AG10803 (cell line): ENCODE results near the gene WDR59.

Experiments
- DNase-seq: peaks from one replicate; pipeline ENCODE4 v3.0.0; 2010; ENCODE audit warnings: low read depth
- H3K4me3 ChIP-seq: 2 replicates; pipeline ENCODE4 v1.5.1; 2011; ENCODE audit warnings: mild to moderate bottlenecking, low read length, control low read depth
- TF ChIP-seq, protein P1 (sequence below): conservative IDR thresholded peaks from 2 replicates; pipeline ENCODE4 v1.5.1; 2011; ENCODE audit warnings: mild to moderate bottlenecking, low read length, control low read depth, inconsistent platforms

The WDR59 gene

DNA sequence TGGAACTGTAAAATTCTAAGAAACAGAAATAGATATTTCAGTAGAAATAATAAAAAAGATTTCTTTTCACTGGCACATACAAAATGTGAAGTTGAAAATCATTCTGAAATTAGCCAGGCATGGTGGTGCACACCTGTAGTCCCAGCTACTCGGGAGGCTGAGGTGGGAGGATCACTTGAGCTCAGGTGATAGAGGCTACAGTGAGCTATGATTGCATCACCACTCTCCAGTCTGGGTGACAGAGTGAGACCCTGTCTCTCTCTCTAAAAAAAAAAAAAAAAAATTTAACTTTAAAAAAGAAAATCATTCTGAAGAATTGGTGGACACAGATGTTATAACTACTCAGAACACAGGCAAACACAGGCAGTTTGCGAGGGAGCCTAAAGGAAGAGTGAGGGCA is 112.6 kb downstream of the WDR59 start:
- no peak for DNase-seq
- TF ChIP-seq, protein P1, sequence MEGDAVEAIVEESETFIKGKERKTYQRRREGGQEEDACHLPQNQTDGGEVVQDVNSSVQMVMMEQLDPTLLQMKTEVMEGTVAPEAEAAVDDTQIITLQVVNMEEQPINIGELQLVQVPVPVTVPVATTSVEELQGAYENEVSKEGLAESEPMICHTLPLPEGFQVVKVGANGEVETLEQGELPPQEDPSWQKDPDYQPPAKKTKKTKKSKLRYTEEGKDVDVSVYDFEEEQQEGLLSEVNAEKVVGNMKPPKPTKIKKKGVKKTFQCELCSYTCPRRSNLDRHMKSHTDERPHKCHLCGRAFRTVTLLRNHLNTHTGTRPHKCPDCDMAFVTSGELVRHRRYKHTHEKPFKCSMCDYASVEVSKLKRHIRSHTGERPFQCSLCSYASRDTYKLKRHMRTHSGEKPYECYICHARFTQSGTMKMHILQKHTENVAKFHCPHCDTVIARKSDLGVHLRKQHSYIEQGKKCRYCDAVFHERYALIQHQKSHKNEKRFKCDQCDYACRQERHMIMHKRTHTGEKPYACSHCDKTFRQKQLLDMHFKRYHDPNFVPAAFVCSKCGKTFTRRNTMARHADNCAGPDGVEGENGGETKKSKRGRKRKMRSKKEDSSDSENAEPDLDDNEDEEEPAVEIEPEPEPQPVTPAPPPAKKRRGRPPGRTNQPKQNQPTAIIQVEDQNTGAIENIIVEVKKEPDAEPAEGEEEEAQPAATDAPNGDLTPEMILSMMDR = no peak
- H3K4me3 ChIP-seq = no peak overlapping the region

DNA sequence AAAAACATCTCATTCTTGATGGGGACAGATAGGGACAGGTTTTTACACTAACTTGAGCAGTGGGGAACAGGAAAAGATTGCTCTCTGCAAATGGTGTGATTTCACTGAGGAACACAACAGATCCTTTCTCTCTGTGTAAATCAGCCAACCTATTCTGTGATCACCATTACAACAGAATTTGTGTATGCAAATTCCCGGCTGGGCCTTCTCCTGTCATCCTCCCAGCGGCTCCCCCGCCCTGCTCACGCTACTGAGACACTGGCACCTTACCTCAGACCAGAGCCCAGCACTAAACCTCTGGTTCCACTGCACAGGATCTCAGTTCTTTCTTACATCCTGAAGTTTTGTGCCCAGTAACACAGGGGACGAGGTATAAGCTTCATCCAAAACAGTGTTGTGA is 113.3 kb downstream of the WDR59 start:
- TF ChIP-seq, protein P1 = no peak
- DNase-seq = no peak
- no peak overlapping the region for H3K4me3 ChIP-seq

DNA sequence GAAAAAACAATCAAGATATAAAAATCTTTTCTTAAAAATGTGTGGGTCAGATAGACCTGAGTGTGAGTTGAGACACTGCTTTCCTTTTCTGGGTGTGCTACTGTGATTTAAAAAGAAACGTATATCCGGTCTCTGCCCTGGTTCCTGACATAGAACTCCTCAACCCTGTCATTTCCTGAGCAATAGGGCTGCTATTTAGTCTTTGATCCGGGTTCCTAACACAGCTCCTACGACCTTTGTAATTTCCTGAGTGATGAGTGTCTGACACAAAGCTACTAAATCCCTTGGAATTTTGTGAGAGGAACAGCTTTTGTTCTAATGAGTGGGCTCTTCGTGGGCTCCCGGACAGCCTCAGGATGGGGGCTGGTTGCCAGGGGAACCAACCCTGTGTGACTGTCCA is 116.4 kb downstream of the WDR59 start:
- H3K4me3 ChIP-seq = no peak overlapping the region
- DNase-seq = peak; percentile 29
- TF ChIP-seq, protein P1 = no peak

DNA sequence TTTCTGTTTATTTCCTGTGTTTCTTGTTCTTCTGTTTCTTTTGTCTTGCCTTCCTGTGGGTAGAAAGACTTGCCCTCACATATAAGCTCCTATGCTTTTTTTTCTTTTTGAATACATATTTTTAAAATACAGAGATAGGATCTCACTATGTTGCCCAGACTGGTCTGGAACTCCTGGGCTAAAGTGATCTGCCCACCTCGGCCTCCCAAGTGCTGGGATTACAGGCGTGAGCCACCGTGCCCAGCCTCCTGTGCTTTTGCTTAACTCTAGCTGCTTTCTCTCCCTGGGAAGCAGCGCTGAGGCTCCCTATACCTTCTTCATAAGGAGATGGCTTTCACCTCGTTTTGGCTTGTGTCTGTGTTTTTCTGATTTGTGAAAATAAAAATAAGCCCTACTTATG is 116.9 kb downstream of the WDR59 start:
- no peak overlapping the region for H3K4me3 ChIP-seq
- no peak for DNase-seq
- TF ChIP-seq, protein P1 = no peak

DNA sequence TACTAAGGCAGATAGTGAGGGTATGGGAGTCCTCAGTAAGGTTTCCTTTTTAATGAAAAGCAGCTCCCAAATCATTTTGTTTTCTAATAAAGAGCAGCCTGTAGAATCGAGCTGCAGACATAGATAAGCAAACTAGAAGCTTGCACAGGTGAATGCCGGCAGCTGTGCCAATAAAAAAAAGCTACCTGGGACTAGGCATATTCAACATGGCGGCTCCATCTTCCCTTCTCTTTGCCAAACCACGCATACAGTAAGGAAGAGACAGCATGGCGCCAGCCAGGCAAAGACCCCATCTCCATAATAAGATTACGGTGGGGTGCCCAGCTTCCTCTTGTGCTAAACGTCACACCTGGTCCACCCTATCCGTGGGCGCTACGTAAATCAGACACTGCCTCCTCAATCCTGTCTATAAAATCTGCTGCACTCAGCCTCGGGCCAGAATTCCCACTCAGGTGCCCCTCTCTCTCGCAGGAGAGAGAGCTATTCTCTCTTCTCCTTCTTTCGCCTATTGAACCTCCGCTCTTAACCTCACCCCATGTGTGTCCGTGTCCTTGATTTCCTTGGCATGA is 117.6 kb downstream of the WDR59 start:
- no peak overlapping the region for H3K4me3 ChIP-seq
- TF ChIP-seq, protein P1 = no peak
- no peak for DNase-seq

DNA sequence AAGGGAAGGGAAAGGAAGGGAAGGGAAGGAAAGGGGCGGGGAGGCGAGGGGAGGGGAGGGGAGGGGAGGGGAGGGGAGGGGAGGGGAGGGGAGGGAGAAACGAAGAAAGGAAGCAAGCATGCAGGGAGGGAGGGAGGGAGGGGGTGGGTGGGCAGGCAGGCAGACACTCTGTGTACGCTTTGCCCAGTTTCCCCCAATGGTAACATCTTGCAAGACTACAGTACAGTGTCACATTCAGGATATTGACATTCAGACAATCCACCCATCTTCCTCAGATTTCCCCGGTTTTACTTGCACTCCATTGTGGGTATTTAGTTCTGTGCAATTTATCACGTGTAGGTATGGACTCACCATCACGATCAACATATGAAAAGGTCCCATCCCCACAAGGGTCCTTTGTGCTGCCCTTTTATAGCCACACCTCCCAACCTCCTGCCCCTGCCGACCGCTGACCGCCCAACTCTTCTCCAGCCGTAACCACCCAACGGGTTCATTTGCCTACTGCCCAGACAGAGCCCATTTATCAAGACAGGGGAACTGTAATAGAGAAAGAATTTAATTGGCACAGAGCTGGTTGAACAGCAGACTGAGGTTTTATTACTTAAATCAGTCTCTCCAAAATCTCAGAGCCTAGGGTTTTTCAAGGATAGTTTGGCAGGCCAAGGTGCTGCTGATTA is 118.9 kb downstream of the WDR59 start:
- peak; percentile 37 for DNase-seq
- TF ChIP-seq, protein P1 = no peak

DNA sequence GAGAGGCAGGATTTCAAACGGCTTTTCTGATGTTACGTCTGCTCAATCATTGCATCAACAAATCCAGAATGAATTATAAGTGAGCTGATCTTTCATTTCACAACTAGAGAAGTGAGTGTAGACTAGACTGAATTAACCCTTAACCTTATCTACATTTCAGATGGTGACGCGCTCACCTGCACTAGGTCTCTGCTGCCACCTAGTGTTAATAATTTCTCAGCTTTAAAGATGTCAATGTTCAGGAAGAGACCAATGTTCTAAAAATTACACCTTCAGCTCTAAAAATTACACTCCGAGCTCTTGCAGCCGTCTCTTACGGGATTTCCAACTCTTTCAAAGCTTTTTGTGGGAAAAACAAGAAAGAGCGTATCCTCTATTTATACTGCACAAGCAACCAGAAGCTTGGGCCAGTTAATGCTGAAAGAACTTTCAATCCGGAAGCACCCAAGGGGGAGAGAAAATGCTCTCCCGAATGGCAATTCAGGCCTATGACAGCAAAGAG is 122.1 kb downstream of the WDR59 start:
- DNase-seq = peak; percentile 25
- TF ChIP-seq, protein P1 = peak; percentile 72
- H3K4me3 ChIP-seq = no peak overlapping the region

More for the DNA sequence above, 118.9 kb downstream of the WDR59 start:
- no peak overlapping the region for H3K4me3 ChIP-seq
